Ectodermal cell (in vitro differentiated cells): ENCODE measurements around the gene ARHGAP27.

Experiments used
- H3K27ac ChIP-seq: 2 replicates; pipeline ENCODE4 v1.7.0; 2013; ENCODE audit warnings: mild to moderate bottlenecking, low read depth, low read length; ENCODE audit not compliant: insufficient read depth, poor library complexity, severe bottlenecking
- H3K27me3 ChIP-seq: 2 replicates; pipeline ENCODE4 v1.7.0; 2013; ENCODE audit warnings: mild to moderate bottlenecking, low read length; ENCODE audit not compliant: insufficient read depth, control insufficient read depth, poor library complexity, severe bottlenecking
- H3K36me3 ChIP-seq: one replicate; pipeline ENCODE4 v1.7.0; 2013; ENCODE audit warnings: low read length; ENCODE audit not compliant: control insufficient read depth, insufficient read depth
- H3K4me1 ChIP-seq: one replicate; pipeline ENCODE4 v1.7.0; 2013; ENCODE audit warnings: low read length; ENCODE audit not compliant: control insufficient read depth, insufficient read depth
- H3K4me3 ChIP-seq: 2 replicates; pipeline ENCODE4 v1.7.0; 2013; ENCODE audit warnings: low read depth, low read length, control low read depth; ENCODE audit not compliant: insufficient read depth
- H3K9me3 ChIP-seq: 2 replicates; pipeline ENCODE4 v1.7.0; 2013; ENCODE audit warnings: mild to moderate bottlenecking, low read length, moderate library complexity; ENCODE audit not compliant: control insufficient read depth
- WGBS, 2 experiments: methylation state at CpG; one replicate each; pipeline ENCODE4 v1.1.7; 2013; ENCODE audit warnings: missing lambda C conversion rate in 2 of 2; 5-methylcytosine and 5-hydroxymethylcytosine counted together

The ARHGAP27 gene

GRCh38 chr17:45384789-45385262 lies 47.8 kb downstream of the ARHGAP27 start:
- no peaks in the 10 kb centered on the region for H3K9me3 ChIP-seq
- peaks cover 4% of the 10 kb centered on the region for H3K4me1 ChIP-seq
- H3K27ac ChIP-seq, result no peak overlapping the region
- no peaks in the 10 kb centered on the region for H3K27me3 ChIP-seq
- WGBS, 2 experiments, result 85 to 90% methylated on average over 20 of the region's 20 CpGs
- no peaks in the 10 kb centered on the region for H3K36me3 ChIP-seq
- H3K4me3 ChIP-seq, result no peak overlapping the region

DNA sequence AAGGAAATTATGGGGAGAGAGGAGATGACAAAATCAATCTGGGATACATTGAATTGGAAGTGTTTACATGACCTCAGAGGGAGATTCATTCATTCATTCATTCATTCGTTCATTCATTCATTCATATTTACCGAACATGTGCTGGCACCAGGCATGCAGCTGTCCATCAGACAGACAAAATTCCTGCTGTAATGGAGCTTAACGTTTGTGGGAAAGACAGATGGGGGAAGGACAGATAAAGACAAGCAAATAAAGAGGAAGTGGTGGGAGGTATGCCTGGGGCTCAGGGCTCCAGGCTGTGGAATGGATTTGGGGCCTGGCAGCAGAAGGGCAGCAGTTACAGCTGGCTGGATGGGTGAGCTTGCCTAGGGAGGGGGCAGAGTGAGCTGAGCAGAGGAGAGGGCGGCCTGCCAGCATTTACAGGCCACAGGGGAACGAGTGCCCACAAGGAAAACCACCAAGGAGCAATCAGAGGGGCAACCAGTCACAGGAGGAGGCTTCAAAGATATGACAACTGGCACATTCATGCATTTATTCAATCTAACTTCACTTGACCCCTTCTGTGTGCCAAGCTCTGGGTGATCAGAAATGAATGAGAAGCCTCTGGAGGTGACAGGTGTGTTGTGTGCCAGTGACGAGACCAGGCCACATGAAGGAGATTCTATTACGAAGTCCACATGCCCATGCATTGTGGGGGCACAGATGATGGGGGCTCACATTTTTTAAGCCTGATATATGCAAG lies 48.5 kb downstream of the ARHGAP27 start:
- Histone ChIP-seq H3K27ac (no peak overlapping the region), H3K9me3 (no peaks in the 10 kb centered on the region), H3K27me3 (no peaks in the 10 kb centered on the region), H3K4me3 (no peak overlapping the region), H3K36me3 (no peaks in the 10 kb centered on the region), H3K4me1 (peaks cover 3% of the 10 kb centered on the region)
- 85% methylated on average over 7 of the region's 7 CpGs for WGBS, 2 experiments

GRCh38 chr17:45383003-45383402 lies 49.7 kb downstream of the ARHGAP27 start:
- Histone ChIP-seq H3K9me3 (no peaks in the 10 kb centered on the region), H3K4me1 (no peaks in the 10 kb centered on the region), H3K36me3 (no peaks in the 10 kb centered on the region), H3K27me3 (no peaks in the 10 kb centered on the region), H3K27ac (no peak overlapping the region), H3K4me3 (no peak overlapping the region)
- WGBS, 2 experiments, result 88 to 98% methylated on average over 1 of the region's 1 CpG

GRCh38 chr17:45382226-45382625 lies 50.4 kb downstream of the ARHGAP27 start:
- Histone ChIP-seq H3K9me3 (no peaks in the 10 kb centered on the region), H3K27ac (no peak overlapping the region), H3K4me3 (no peak overlapping the region), H3K27me3 (no peaks in the 10 kb centered on the region), H3K36me3 (no peaks in the 10 kb centered on the region), H3K4me1 (no peaks in the 10 kb centered on the region)
- WGBS, 2 experiments, result 83 to 93% methylated on average over 1 to 3 of the region's 3 CpGs

DNA sequence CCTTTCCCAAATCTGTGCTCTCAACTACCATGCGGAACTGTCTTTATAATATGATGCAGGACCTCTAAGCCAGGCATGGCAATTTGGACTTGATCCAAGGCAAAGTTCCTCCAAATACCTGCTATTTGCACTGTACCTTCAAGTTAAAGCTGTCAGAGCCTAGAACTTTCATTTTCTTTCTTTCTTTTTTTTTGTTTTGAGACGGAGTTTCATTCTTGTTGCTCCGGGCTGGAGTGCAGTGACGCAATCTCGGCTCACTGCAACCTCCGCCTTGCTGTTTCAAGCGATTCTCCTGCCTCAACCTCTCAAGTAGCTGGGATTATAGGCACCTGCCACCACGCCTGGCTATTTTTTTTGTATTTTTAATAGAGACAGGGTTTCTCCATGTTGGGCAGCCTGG lies 51.7 kb downstream of the ARHGAP27 start:
- Histone ChIP-seq H3K27ac (no peak overlapping the region), H3K9me3 (no peaks in the 10 kb centered on the region), H3K27me3 (no peaks in the 10 kb centered on the region), H3K36me3 (no peaks in the 10 kb centered on the region), H3K4me1 (no peaks in the 10 kb centered on the region), H3K4me3 (no peak overlapping the region)
- WGBS, 2 experiments, result 85 to 89% methylated on average over 8 of the region's 8 CpGs

DNA sequence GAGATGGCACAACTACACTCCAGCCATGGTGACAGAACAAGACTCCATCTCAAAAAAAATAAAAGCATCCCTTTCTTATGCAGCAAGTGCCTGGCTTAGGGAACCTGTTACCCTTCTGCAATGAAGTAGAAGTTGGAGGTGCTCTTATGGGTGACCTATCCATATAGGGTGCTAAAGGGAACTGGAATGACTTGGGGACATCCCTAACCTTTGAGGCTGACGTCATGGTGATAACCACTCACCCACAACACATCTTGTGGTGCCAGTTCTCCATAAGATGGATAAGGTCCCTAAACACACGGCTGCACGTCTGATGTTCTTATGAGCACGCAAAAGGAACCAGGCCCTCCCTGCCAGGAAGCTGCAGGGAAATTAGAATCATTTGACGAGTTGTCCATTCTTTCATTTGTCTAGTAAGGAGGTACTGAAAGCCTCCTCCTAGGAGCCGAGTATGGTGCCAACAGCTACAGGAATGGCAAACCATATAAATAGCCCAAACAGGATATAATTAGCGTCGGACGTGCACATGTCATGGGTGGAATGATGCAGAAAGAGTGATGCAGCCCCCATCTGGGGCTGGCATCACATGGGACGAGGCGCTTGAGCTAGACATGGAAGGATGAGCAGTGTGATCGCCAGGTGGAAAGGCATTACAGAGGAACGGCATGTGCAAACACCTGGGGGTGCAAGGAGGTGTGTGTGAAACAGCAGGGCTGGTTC lies 52.5 kb downstream of the ARHGAP27 start:
- no peaks in the 10 kb centered on the region for H3K4me1 ChIP-seq
- H3K27me3 ChIP-seq, result no peaks in the 10 kb centered on the region
- H3K9me3 ChIP-seq, result no peaks in the 10 kb centered on the region
- no peak overlapping the region for H3K4me3 ChIP-seq
- WGBS, 2 experiments, result 91 to 92% methylated on average over 13 of the region's 13 CpGs
- H3K27ac ChIP-seq, result no peak overlapping the region
- H3K36me3 ChIP-seq, result no peaks in the 10 kb centered on the region

- no peak overlapping the region for H3K4me3 ChIP-seq
- no peaks in the 10 kb centered on the region for H3K9me3 ChIP-seq
- H3K36me3 ChIP-seq, result no peaks in the 10 kb centered on the region
- 92 to 94% methylated on average over 8 of the region's 8 CpGs for WGBS, 2 experiments
- H3K27ac ChIP-seq, result no peak overlapping the region
- H3K4me1 ChIP-seq, result peaks cover 1% of the 10 kb centered on the region
- H3K27me3 ChIP-seq, result no peaks in the 10 kb centered on the region
These were observed 55.3 kb downstream of the ARHGAP27 start for GRCh38 chr17:45377401-45377800.

DNA sequence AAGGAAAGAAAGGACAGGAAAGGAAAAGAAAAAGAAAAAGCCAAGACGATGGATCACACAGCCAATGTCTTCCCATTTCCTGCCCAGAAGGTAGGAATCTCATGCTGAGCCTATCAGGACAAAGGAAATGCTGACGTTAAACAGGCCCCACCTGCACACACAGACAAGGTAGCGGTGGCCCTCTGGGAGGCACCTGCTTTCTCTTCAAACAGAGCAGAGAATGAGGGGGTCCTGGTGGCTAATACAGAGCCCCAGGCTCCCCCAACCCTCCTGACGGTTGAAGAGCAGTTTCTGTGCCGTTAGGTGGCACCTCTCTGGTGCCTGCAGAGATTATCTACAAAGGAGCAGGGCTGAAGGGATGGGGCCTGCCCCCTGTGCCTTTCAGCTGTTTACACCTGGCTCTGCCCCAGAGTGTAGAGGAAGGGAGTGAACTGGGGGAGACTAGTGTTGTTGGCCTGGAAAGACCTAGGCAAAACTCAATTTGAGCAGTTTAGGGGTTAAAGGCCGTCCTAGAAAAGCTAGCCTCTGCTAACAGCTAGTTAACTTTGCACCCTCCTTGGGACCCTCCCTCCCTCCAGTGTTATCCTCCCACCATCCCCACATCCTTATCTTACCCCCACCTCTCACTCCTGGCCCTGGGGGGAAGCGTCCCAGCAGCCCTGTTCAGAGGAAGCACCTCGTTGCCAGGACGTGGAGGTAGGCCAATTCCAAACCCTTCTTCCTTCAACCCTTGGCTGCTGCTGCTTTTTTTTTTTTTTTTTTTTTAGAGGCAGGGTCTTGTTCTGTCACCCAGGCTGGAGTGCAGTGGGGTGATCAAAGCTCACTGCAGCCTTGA lies 56.3 kb downstream of the ARHGAP27 start:
- 71 to 72% methylated on average over 9 of the region's 9 CpGs for WGBS, 2 experiments
- no peaks in the 10 kb centered on the region for H3K9me3 ChIP-seq
- no peak overlapping the region for H3K27ac ChIP-seq
- H3K36me3 ChIP-seq, result no peaks in the 10 kb centered on the region
- H3K4me1 ChIP-seq, result peaks cover 8% of the 10 kb centered on the region
- no peak overlapping the region for H3K4me3 ChIP-seq
- no peaks in the 10 kb centered on the region for H3K27me3 ChIP-seq

GRCh38 chr17:45374501-45374900 lies 58.2 kb downstream of the ARHGAP27 start:
- WGBS, 2 experiments, result 88 to 90% methylated on average over 4 to 5 of the region's 6 CpGs

More at GRCh38 chr17:45374501-45374900, 58.2 kb downstream of the ARHGAP27 start:
- H3K27me3 ChIP-seq, result no peaks in the 10 kb centered on the region
- H3K36me3 ChIP-seq, result no peaks in the 10 kb centered on the region
- peaks cover 11% of the 10 kb centered on the region for H3K4me1 ChIP-seq
- H3K9me3 ChIP-seq, result no peaks in the 10 kb centered on the region
- no peak overlapping the region for H3K4me3 ChIP-seq
- no peak overlapping the region for H3K27ac ChIP-seq
